ENCODE results near the gene WDR83. TPM values are rescaled to one million over a fixed set of nuclear protein-coding genes. Genes with fewer than 3 reads are reported as not detected.
"Not testable (repeated sequence)": the region's sequence is repeated elsewhere in the genome, so short reads cannot be mapped to it uniquely, and the experiment has no call there.

WDR83 gene
- total RNA-seq, 1 donor from 2014 or later, result 10.9 TPM

DNA sequence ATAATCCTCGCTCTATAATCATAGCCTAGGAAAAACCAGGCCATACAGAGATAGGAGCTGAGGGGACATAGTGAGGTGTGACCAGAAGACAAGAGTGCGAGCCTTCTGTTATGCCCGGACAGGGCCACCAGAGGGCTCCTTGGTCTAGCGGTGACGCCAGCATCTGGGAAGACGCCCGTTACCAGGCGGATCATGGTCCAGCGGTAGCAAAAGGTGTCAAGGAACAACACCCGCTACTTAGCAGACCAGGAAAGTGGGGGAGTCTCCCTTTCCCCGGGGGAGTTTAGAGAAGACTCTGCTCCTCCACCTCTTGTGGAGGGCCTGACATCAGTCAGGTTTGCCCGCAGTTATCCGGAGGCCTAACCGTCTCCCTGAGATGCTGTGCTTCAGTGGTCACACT is 45.5 kb downstream of the WDR83 start:
- peaks cover 82% of the 10 kb centered on the region for H3K36me3 ChIP-seq
- intact Hi-C loops (cut with DNase I); DNase-seq: not testable (repeated sequence)

DNA sequence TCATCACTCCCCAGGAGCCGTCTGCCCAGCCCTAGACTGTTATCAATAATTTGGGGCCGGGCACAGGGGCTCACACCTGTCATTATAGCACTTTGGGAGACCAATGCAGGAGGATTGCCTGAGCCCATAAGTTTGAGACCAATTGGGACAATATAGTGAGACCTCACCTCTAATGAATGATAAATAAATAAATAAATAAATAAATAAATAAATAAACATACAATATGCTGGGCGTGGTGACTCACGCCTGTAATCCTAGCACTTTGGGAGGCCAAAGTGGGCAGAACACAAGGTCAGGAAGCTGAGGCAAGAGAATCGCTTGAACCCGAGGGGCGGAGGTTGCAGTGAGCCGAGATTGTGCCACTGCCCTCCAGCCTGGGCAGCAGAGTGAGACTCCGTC is 46.7 kb downstream of the WDR83 start:
- H3K36me3 ChIP-seq, result peaks cover 82% of the 10 kb centered on the region
- intact Hi-C loops (cut with DNase I); H3K27ac ChIP-seq; DNase-seq; H3K27me3 ChIP-seq; H3K9me3 ChIP-seq; ATAC-seq; H3K4me3 ChIP-seq; H3K4me1 ChIP-seq: not testable (repeated sequence)

More for the DNA sequence above, 45.5 kb downstream of the WDR83 start:
- not testable (repeated sequence) for ATAC-seq, H3K4me3 ChIP-seq, H3K27me3 ChIP-seq, H3K27ac ChIP-seq, H3K9me3 ChIP-seq, H3K4me1 ChIP-seq
- TF ChIP-seq, protein P1, sequence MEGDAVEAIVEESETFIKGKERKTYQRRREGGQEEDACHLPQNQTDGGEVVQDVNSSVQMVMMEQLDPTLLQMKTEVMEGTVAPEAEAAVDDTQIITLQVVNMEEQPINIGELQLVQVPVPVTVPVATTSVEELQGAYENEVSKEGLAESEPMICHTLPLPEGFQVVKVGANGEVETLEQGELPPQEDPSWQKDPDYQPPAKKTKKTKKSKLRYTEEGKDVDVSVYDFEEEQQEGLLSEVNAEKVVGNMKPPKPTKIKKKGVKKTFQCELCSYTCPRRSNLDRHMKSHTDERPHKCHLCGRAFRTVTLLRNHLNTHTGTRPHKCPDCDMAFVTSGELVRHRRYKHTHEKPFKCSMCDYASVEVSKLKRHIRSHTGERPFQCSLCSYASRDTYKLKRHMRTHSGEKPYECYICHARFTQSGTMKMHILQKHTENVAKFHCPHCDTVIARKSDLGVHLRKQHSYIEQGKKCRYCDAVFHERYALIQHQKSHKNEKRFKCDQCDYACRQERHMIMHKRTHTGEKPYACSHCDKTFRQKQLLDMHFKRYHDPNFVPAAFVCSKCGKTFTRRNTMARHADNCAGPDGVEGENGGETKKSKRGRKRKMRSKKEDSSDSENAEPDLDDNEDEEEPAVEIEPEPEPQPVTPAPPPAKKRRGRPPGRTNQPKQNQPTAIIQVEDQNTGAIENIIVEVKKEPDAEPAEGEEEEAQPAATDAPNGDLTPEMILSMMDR (IDR thresholded peaks at IDR 0.05), result peak; percentile 35

DNA sequence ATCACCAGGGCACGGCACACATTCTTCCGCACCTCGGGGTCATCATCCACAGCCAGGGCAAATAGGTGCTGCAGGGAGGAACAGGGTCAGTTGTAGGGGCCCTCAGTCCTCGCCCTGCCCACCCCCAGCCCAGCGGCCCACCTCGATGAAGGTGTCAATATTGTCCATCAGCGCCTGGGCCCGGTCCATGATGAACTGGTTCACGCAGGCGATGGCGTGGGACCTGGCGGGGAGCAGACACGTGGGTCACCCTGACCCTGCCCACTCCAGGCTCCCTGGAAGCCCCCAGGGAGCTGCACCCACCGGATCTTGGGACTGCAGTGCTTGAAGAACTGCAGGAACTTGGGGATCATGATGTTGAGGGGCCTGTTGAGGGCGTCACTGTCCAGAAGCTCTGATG is 48.5 kb downstream of the WDR83 start:
- intact Hi-C loops (cut with DNase I), result no loop called here
- H3K36me3 ChIP-seq, result peaks cover 72% of the 10 kb centered on the region
- no peak for DNase-seq
- TF ChIP-seq, protein P1 (IDR thresholded peaks at IDR 0.05), result no peak
- H3K4me3 ChIP-seq, result no peak overlapping the region
- H3K4me1 ChIP-seq, result no peaks in the 10 kb centered on the region
- no peak for ATAC-seq
- H3K27me3 ChIP-seq, result no peaks in the 10 kb centered on the region
- H3K9me3 ChIP-seq, result no peaks in the 10 kb centered on the region
- H3K27ac ChIP-seq, result no peak overlapping the region

DNA sequence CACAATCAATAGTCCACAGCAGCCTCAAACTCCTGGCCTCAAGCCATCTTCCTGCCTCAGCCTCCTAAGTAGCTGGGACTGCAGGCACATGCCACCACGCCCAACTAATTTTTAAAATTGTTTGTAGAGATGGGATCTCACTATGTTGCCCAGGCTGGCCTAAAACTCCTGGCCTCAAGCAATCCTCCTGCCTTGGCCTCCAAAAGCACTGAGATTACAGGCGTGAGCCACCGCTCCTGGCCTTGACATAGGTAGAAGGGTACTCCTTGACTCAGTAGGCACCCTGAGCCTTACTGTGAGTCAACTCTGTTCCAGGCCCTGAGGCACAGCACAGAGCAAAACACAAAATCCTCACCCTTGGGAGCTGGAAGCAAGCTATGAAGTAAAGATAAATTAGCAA is 49.3 kb downstream of the WDR83 start:
- no peak for ATAC-seq
- Histone ChIP-seq H3K27ac (no peak overlapping the region), H3K36me3 (peaks cover 64% of the 10 kb centered on the region), H3K9me3 (no peaks in the 10 kb centered on the region), H3K4me3 (no peak overlapping the region), H3K27me3 (no peaks in the 10 kb centered on the region), H3K4me1 (peaks cover 7% of the 10 kb centered on the region)
- intact Hi-C loops (cut with DNase I), result no loop called here
- TF ChIP-seq, protein P1 (IDR thresholded peaks at IDR 0.05), result no peak
- DNase-seq, result no peak

DNA sequence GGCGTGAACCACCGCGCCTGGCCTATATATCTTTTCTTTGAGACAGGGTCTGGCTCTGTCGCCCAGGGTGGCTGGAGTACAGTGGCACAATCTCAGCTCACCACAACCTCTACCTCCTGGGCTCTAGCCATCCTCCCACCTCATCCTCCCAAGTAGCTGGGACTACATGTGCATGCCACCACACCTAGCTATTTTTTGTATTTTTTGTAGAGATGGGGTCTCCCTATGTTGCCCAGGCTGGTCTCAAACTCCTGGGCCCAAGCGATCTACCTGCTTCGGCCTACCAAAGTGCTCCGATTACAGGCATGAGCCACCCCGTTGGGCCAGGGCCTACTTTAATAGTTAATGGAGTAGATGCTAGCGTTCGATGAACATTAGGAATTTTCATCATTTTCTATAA is 53.7 kb downstream of the WDR83 start:
- no peaks in the 10 kb centered on the region for H3K9me3 ChIP-seq
- no peaks in the 10 kb centered on the region for H3K27me3 ChIP-seq
- intact Hi-C loops (cut with DNase I), result no loop called here
- H3K36me3 ChIP-seq, result peaks cover 24% of the 10 kb centered on the region
- ATAC-seq (no peak), DNase-seq (no peak)
- H3K4me1 ChIP-seq, result peaks cover 33% of the 10 kb centered on the region
- TF ChIP-seq, protein P1 (IDR thresholded peaks at IDR 0.05), result no peak
- no peak overlapping the region for H3K27ac ChIP-seq
- H3K4me3 ChIP-seq, result peak overlapping the region; percentile 63

DNA sequence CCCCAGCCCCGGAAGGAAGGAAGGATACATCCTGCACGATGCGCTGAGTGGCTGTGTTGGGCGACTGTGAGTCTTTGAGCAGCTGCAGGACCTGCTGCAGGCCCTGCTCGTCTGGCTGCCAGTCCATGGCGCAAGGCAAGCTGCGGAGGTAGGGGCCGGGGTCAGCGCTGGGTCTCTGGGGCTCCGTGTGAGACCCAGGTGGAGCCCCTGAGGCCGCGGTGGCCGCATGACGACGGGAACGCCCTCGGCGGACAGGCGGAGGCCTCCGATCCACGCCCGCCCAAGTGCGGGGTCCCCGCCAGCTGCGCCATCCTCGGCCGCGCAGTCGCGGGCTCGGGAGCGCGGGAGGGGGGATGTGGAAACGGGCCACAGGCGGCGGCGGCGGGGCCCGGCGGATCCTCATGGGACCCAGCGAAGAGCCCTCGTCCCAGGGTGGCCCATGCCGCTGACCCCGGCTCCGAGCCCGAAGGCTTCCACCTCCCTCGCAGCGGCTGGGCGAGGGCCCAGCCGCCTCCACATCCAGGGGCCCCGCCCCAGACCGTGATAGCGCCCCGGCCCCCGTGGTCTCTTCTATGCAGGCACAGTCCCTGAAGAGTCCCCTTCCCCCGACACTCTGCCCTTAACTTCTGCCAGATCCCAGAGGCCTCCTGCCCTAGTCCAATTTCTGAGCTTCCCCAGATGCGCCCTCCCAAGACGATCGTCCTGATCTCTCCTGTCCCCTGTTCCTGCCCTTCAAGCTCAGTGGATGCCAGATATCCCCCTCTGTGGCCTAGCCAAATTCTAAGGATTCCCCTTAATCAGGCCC is 54.4 kb downstream of the WDR83 start:
- peak; percentile 1 for ATAC-seq
- peaks cover 33% of the 10 kb centered on the region for H3K4me1 ChIP-seq
- intact Hi-C loops (cut with DNase I), result no loop called here

More for the DNA sequence above, 54.4 kb downstream of the WDR83 start:
- TF ChIP-seq, protein P1 (IDR thresholded peaks at IDR 0.05), result no peak
- peak overlapping the region; percentile 88 for H3K27ac ChIP-seq
- H3K36me3 ChIP-seq, result peaks cover 19% of the 10 kb centered on the region
- H3K27me3 ChIP-seq, result no peaks in the 10 kb centered on the region
- DNase-seq, result no peak
- no peaks in the 10 kb centered on the region for H3K9me3 ChIP-seq
- peak overlapping the region; percentile 63 for H3K4me3 ChIP-seq

Measured in upper lobe of right lung (tissue), 1 donor.